GM19438 (cell line): ENCODE results near the gene ACBD7.

ENCODE experiments used
- ATAC-seq: cut with Tn5 transposase; IDR thresholded peaks from one replicate; pipeline ENCODE4 v1.9.1; 2021; ENCODE audit warnings: low read depth; ENCODE audit not compliant: unreplicated experiment

The ACBD7 gene

DNA sequence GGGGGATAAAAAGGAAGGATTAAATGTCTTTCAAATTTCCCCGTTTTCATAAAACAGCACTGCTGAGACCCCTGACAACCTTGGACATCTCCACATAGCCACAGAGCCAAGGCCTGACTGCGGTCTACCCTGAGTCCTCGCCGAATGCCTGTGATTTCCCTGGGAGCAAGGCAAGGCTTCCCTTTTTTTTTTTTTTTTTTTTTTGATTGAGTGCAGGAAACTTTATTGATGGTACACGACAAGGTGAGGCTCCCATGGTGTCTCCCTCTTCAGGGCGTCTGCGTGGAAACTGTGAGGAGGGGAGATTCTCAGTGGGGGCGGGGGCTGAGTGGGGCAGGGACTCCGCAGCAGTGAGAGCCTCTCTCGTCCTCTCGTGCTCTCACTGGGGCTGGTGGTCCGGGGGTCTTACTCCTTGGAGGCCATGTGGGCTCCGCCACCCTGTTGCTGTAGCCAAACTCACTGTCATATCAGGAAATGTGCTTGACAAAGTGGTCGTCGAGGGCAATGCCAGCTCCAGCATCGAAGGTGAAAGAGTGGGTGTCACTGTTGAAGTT is 4.4 kb upstream of the ACBD7 start:
- ATAC-seq = no peak

- no peak for ATAC-seq
These were observed 2.8 kb upstream of the ACBD7 start for GRCh38 chr10:15091418-15091817.

DNA sequence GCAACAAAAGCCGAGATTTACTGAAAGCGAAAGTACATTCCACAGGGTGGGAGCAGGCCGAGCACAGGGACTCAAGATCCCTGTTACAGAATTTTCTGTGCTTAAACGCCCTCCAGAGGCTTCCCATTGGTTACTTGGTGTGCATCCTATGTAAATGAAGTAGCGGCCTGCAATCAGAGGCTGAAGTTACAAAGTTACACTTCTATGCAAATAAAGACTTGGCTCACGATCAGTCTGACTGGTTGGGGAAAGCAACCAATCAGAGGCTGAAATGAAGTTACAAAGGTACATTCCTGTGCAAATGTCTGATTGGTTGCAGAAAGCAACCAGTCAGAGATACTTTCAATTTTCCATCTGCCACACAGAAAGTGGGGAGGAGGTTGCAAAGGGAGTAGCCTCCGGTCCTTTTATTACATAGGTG is 4.1 kb downstream of the ACBD7 start:
- ATAC-seq = no peak

DNA sequence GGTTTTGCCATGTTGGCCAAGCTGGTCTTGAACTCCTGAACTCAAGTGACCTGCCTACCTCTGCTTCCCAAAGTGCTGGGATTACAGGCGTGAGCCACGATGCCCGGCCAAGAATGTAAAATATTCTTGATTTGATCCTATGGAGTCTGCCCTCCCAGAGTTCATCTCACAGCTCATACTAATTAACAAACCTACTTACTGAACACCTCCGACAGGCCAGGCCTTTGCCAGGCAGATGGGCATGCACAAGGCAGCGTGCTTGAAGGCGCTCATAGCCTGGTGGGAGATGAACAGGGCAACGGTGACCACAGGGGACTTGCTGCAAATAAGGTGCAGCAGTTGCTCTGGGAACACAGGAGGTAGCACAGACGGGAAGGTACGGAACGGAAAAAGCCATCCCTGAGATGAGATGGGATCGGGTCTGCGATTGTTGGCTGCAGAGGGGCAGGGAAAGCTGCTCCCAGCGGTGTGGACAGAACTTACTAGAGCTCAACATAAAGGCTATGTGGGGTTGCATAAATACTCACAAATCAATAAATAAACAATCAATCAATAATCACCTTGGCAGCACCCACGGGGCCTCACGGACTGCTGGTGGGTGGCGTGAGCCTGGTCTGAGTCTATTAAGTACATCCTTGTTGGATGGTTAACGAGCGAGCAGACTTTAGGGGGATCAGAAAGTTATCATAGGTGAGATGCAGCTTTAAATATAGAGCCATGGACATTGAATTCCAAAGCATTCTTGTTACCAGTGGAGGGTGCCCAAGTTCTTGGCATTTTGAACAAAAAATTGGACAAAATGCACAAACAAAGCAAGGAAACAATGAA is 4.7 kb downstream of the ACBD7 start:
- no peak for ATAC-seq

DNA sequence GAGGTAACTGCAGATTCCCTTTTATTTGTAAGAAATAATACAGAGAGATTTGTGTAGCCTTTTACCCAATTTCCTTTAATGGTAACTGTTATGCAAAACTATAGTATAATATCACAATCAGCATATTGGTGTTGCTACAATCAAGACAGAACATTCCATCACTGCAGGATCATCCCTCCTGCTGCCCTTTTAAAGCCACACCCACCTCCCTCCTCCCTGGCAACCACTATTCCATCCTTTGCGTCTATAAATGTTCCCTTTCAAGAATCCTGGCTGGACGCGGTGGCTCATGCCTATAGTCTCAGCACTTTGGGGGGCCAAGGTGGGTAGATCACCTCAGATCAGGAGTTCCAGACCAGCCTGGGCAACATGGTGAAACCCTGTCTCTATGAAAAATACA is 13.2 kb downstream of the ACBD7 start:
- no peak for ATAC-seq

DNA sequence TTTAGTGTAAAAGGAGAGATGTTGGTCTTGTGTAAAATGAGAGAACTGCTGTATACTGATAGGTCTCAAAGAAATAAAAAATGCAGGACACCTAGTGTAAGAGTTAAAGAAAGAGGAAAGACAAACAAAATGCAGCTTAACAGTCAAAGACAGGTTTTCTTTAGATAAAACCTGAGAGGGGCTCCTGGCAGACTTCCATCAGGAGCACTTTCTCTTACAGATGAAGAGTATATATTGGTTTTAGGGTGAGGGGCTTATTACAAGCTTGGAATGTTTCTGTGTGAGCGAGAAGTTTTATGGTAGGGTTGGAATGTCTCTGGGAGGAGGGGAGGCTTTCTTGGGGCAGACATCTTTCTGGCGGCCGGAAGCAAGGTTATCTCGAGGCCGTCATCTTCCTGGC is 16.2 kb downstream of the ACBD7 start:
- ATAC-seq = no peak

DNA sequence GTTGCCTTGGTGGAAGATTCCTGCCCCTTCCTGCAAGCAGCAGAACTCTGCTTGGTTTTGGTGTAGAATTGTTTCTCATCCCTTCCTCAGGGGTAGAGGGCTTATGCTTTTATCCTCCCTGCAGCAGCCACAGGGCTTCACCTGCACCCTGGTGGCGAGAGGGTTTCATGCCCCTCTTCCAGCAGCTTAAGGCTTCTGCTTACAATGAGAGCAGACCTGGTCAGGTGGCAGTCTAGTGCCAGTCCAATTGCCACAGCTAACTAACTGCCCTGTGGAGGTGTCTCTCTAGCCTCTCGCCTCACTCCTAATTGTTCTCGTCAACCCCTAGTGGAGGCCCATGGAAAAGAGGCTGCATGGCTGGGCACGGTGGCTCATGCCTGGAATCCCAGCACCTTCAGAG is 19.3 kb downstream of the ACBD7 start:
- ATAC-seq = no peak

DNA sequence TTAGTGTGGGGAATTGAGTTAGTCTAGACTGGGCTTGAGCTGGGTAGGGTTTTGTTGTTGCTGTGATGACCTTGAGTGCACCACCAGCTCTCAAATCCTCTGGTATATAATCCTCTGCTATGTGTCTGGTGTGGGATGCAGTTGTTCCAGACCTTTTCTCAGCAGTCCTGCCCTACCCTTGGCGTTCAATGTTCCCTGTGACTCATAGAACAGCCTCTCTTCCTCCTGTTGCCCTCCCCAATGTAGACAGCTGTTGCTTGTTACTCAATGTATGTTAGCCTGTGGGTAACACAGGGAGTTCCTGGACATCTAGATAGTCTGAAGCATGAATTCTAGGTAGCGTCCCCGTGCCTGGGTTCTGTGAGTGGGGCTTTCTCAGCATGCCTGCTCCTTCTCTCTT is 19.8 kb downstream of the ACBD7 start:
- ATAC-seq = no peak

- no peak for ATAC-seq
These were observed 21.4 kb downstream of the ACBD7 start for GRCh38 chr10:15067154-15067553.

DNA sequence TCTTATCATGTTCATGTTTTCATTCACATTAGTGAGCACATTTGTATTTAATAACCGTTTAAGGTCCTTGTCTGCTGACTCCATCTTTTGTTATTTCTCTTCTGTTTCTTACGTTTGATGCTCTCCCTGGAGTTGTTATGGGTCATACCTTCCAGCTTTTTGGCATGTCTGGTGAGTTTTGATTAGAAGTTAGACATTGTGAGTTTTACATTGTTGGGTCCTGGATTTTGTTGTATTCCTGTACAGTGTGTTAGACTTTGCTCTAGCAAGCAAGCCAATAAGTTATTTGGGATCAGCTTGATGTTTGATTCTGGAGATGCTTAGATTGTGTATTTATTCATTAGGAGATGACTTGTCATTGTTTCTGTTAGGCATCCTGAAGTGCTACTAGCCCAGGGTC is 27.9 kb downstream of the ACBD7 start:
- no peak for ATAC-seq

DNA sequence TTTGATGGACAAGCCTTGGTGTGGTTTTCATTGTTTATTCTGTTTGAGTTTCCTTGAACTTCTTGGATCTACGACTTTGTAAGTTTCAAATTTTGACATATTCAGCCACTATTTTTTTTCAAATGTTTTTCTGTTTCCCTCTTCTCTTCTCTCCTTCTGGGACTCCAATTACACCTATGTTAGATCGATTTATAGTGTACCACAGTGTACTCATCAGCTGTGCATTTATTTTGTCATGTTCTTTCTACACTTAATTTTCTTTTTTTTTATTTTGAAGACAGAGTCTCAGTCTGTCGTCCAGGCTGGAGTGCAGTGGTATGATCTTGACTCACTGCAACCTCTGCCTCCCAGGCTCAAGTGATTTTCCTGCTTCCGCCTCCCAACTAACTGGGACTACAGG is 28.7 kb downstream of the ACBD7 start:
- ATAC-seq = no peak

GRCh38 chr10:15058689-15059088 is 29.9 kb downstream of the ACBD7 start:
- ATAC-seq = no peak

- no peak for ATAC-seq
These were observed 35.5 kb downstream of the ACBD7 start for GRCh38 chr10:15053061-15053460.

DNA sequence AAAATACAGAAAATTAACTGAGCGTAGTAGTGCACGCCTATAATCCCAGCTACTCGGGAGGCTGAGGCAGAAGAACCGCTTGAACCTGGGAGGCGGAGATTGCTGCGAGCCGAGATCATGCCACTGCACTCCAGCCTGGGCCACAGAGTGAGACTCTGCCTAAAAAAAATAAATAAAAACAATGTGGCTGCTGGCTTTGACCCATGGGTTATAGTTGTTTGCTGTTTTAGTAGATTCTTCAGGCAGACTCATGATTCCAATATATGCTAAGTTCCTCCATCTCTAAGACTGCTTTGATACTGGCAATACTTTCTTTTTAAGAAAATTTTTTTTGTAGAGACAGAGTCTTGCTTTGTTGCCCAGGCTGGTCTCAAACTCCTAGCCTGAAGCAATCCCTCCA is 36.5 kb downstream of the ACBD7 start:
- ATAC-seq = no peak

- no peak for ATAC-seq
These were observed 39.0 kb downstream of the ACBD7 start for GRCh38 chr10:15049533-15049932.

DNA sequence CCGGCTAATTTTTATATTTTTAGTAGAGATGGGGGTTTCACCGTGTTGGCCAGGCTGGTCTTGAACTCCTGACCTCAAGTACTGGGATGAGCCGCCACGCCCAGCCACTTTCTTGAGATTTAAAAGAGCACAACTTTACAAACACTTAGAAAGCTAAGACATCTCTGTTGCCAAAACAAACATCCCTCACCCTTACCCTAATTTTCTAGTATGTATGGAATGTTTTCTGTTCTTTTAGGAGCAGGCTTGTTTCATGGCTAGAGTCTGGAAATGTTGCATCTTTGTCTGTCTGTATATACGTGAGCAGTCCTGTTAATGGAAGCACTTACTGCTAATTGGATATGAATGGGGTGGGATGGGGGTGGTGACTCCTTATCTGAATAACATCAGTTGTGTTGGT is 42.0 kb downstream of the ACBD7 start:
- no peak for ATAC-seq

- ATAC-seq = no peak
These were observed 43.2 kb downstream of the ACBD7 start for GRCh38 chr10:15045380-15045779.

GRCh38 chr10:15043674-15044073 is 44.9 kb downstream of the ACBD7 start, which contains the start of gene OLAH:
OLAH (plus strand) TSS chr10:15043943; CDS start chr10:15047289, 3,346 bp downstream.
- no peak for ATAC-seq

- no peak for ATAC-seq
These were observed 50.2 kb downstream of the ACBD7 start for GRCh38 chr10:15038416-15038815.

GRCh38 chr10:15037691-15038090 is 50.9 kb downstream of the ACBD7 start:
- no peak for ATAC-seq

DNA sequence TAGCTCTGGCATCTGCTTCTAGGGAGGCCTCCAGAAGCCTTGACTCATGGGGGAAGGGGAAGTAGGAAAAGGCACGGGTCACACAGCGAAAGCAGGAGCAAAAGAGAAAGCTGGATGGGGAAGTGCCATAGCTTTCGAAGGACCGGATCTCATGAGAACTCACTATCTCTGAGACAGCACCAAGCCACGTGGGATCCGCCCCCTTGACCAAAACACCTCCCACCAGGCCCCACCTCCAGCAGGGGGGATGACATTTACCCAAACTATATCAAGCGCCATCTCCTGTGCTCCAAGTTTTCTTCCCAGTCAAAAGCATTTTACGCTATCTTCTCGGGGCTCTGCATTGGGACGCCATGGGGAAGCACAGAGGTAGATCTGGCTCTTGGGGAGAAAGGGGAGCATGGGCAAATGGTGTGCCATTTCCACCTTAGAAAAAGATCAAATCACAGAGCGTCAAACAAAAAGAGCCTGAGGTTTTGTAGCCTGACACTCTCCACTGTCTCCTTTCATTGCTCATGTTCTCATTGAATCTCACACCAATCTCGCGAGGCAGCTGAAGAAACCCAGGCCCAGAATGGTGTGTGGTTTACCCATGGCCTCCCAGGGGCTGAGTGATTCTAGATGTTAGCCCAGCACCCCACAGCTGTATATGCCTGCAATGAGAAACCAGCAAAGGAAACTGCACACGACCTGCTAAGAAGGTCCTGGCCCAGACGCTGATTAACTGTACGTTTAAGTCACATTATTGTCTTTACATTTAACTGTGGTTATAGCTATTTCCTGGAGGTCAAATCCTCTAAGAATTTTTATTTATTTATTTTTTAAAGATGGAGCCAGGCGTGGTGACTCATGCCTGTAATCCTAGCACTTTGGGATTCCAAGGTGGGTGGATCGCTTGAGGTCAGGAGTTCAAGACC is 52.9 kb downstream of the ACBD7 start:
- ATAC-seq = no peak
